ENCODE results near the gene ACYP2. TPM values are rescaled to one million over a fixed set of nuclear protein-coding genes. Genes with fewer than 3 reads are reported as not detected.

ACYP2 gene
- total RNA-seq, 1 donor, result 9.0 TPM

GRCh38 chr2:54149638-54150441 lies 34.4 kb downstream of the ACYP2 start:
- Histone ChIP-seq H3K36me3 (ENCODE audit: insufficient read depth, low read length) (no peaks in the 10 kb centered on the region), H2AFZ (ENCODE audit: low read length) (peak overlapping the region; percentile 15), H4K20me1 (ENCODE audit: insufficient read depth, low read length) (no peaks in the 10 kb centered on the region), H3K4me3 (ENCODE audit: insufficient read depth, low read length) (no peak overlapping the region), H3K4me1 (ENCODE audit: insufficient read depth, low read length) (no peaks in the 10 kb centered on the region), H3K4me2 (ENCODE audit: insufficient read depth, low read length) (no peak overlapping the region), H3K79me2 (ENCODE audit: insufficient read depth, low read length) (no peaks in the 10 kb centered on the region), H3K27ac (ENCODE audit: low read depth, low read length) (no peak overlapping the region), H3K9me3 (ENCODE audit: low read depth, low read length) (no peaks in the 10 kb centered on the region), H3K27me3 (ENCODE audit: insufficient read depth, low read length) (no peaks in the 10 kb centered on the region)
- DNase-seq (ENCODE audit: insufficient read length, low spot score, missing footprints), result peak; percentile 36
- no peak for TF ChIP-seq CTCF (IDR thresholded peaks at IDR 0.05; ENCODE audit: extremely low read depth, low read depth, low read length)

- no peaks in the 10 kb centered on the region for H3K9me3 ChIP-seq (ENCODE audit: low read depth, low read length)
These were observed 42.9 kb downstream of the ACYP2 start for GRCh38 chr2:54158311-54158710.

GRCh38 chr2:54161660-54162424 lies 46.4 kb downstream of the ACYP2 start:
- no peaks in the 10 kb centered on the region for H3K4me1 ChIP-seq (ENCODE audit: insufficient read depth, low read length)
- no peak overlapping the region for H3K27ac ChIP-seq (ENCODE audit: low read depth, low read length)
- no peaks in the 10 kb centered on the region for H3K9me3 ChIP-seq (ENCODE audit: low read depth, low read length)
- H3K4me3 ChIP-seq (ENCODE audit: insufficient read depth, low read length), result no peak overlapping the region
- no peaks in the 10 kb centered on the region for H4K20me1 ChIP-seq (ENCODE audit: insufficient read depth, low read length)
- no peaks in the 10 kb centered on the region for H3K27me3 ChIP-seq (ENCODE audit: insufficient read depth, low read length)
- H3K79me2 ChIP-seq (ENCODE audit: insufficient read depth, low read length), result no peaks in the 10 kb centered on the region
- TF ChIP-seq CTCF (IDR thresholded peaks at IDR 0.05; ENCODE audit: extremely low read depth, low read depth, low read length), result peak; percentile 38
- peak; percentile 65 for DNase-seq (ENCODE audit: insufficient read length, low spot score, missing footprints)
- H3K36me3 ChIP-seq (ENCODE audit: insufficient read depth, low read length), result no peaks in the 10 kb centered on the region
- H3K4me2 ChIP-seq (ENCODE audit: insufficient read depth, low read length), result no peak overlapping the region
- H2AFZ ChIP-seq (ENCODE audit: low read length), result no peak overlapping the region

More at GRCh38 chr2:54158311-54158710, 42.9 kb downstream of the ACYP2 start:
- TF ChIP-seq CTCF (IDR thresholded peaks at IDR 0.05; ENCODE audit: extremely low read depth, low read depth, low read length), result no peak
- Histone ChIP-seq H4K20me1 (ENCODE audit: insufficient read depth, low read length) (no peaks in the 10 kb centered on the region), H3K27me3 (ENCODE audit: insufficient read depth, low read length) (no peaks in the 10 kb centered on the region), H3K36me3 (ENCODE audit: insufficient read depth, low read length) (no peaks in the 10 kb centered on the region), H2AFZ (ENCODE audit: low read length) (no peak overlapping the region), H3K4me2 (ENCODE audit: insufficient read depth, low read length) (no peak overlapping the region), H3K4me1 (ENCODE audit: insufficient read depth, low read length) (no peaks in the 10 kb centered on the region), H3K79me2 (ENCODE audit: insufficient read depth, low read length) (no peaks in the 10 kb centered on the region), H3K4me3 (ENCODE audit: insufficient read depth, low read length) (no peak overlapping the region), H3K27ac (ENCODE audit: low read depth, low read length) (no peak overlapping the region)
- no peak for DNase-seq (ENCODE audit: insufficient read length, low spot score, missing footprints)

- H3K4me2 ChIP-seq (ENCODE audit: insufficient read depth, low read length), result no peak overlapping the region
- H3K4me3 ChIP-seq (ENCODE audit: insufficient read depth, low read length), result no peak overlapping the region
- no peaks in the 10 kb centered on the region for H4K20me1 ChIP-seq (ENCODE audit: insufficient read depth, low read length)
- H3K27me3 ChIP-seq (ENCODE audit: insufficient read depth, low read length), result no peaks in the 10 kb centered on the region
- H3K4me1 ChIP-seq (ENCODE audit: insufficient read depth, low read length), result no peaks in the 10 kb centered on the region
- no peaks in the 10 kb centered on the region for H3K9me3 ChIP-seq (ENCODE audit: low read depth, low read length)
- DNase-seq (ENCODE audit: insufficient read length, low spot score, missing footprints), result peak; percentile 1
- no peak overlapping the region for H3K27ac ChIP-seq (ENCODE audit: low read depth, low read length)
- H3K79me2 ChIP-seq (ENCODE audit: insufficient read depth, low read length), result no peaks in the 10 kb centered on the region
- H3K36me3 ChIP-seq (ENCODE audit: insufficient read depth, low read length), result no peaks in the 10 kb centered on the region
- TF ChIP-seq CTCF (IDR thresholded peaks at IDR 0.05; ENCODE audit: extremely low read depth, low read depth, low read length), result no peak
- H2AFZ ChIP-seq (ENCODE audit: low read length), result no peak overlapping the region
These were observed 48.7 kb downstream of the ACYP2 start for GRCh38 chr2:54164106-54164505.
